HG03575 (cell line): ENCODE data around the gene ISOC1.

Experiments
- ATAC-seq: cut with Tn5 transposase; IDR thresholded peaks from one replicate; pipeline ENCODE4 v1.9.1; 2021; ENCODE audit not compliant: unreplicated experiment, insufficient number of reproducible peaks, low FRiP score; ENCODE audit errors: extremely low read depth

Gene ISOC1

GRCh38 chr5:129082225-129083136, 12.1 kb upstream of the ISOC1 start:
- no peak for ATAC-seq

GRCh38 chr5:129094924-129095899, 663 bp downstream of the ISOC1 start:
- ATAC-seq, result peak; percentile 25

- no peak for ATAC-seq
Measured at GRCh38 chr5:129096382-129096991, 1.9 kb downstream of the ISOC1 start.

GRCh38 chr5:129097498-129098296, 3.1 kb downstream of the ISOC1 start:
- no peak for ATAC-seq

- no peak for ATAC-seq
Measured at GRCh38 chr5:129098488-129099183, 4.1 kb downstream of the ISOC1 start.

GRCh38 chr5:129099184-129099569, 4.6 kb downstream of the ISOC1 start:
- no peak for ATAC-seq

GRCh38 chr5:129101794-129102193, 7.2 kb downstream of the ISOC1 start:
- no peak for ATAC-seq

GRCh38 chr5:129103397-129103796, 8.8 kb downstream of the ISOC1 start:
- ATAC-seq, result no peak

GRCh38 chr5:129104915-129105455, 10.4 kb downstream of the ISOC1 start:
- ATAC-seq, result no peak

GRCh38 chr5:129107637-129108036, 13.1 kb downstream of the ISOC1 start:
- ATAC-seq, result no peak

- no peak for ATAC-seq
Measured at GRCh38 chr5:129110742-129111141, 16.2 kb downstream of the ISOC1 start.

- ATAC-seq, result no peak
Measured at GRCh38 chr5:129111351-129111750, 16.8 kb downstream of the ISOC1 start.

GRCh38 chr5:129112295-129112694, 17.7 kb downstream of the ISOC1 start:
- ATAC-seq, result no peak

- no peak for ATAC-seq
Measured at GRCh38 chr5:129113867-129114266, 19.3 kb downstream of the ISOC1 start.

- no peak for ATAC-seq
Measured at GRCh38 chr5:129114539-129115193, 20.1 kb downstream of the ISOC1 start.

- ATAC-seq, result no peak
Measured at GRCh38 chr5:129115680-129116079, 21.1 kb downstream of the ISOC1 start.

GRCh38 chr5:129116797-129117196, 22.2 kb downstream of the ISOC1 start:
- ATAC-seq, result no peak
